Aorta (tissue), 5 donors: ENCODE results near the gene RIMKLB. TPM values are rescaled to one million over a fixed set of nuclear protein-coding genes. Genes with fewer than 3 reads are reported as not detected.
A peak's percentile ranks its signal among the peaks of the same experiment; 100 is the strongest.

Experiments
- ATAC-seq: fragments of 200-7000 bp; cut with Tn5 transposase; one replicate; pipeline ENCODE4 v1.9.1; 2022; ENCODE audit warnings: moderate library complexity; ENCODE audit not compliant: low FRiP score
- DNase-seq, 2 donors: peaks; one replicate each; pipeline ENCODE4 v3.0.0-alpha.2; 2020
- H3K27ac ChIP-seq, 2 donors: one replicate each; pipeline ENCODE4 v1.5.1; 2013; ENCODE audit warnings: low read length in 2 of 2, mild to moderate bottlenecking in 2 of 2, moderate library complexity in 2 of 2, control low read depth in 1 of 2, inconsistent platforms in 1 of 2, low read depth in 1 of 2
- H3K27me3 ChIP-seq, 2 donors: one replicate each; pipeline ENCODE4 v1.6.1; 2013; ENCODE audit warnings: control low read depth in 1 of 2, low read length in 1 of 2, mild to moderate bottlenecking in 1 of 2, moderate library complexity in 1 of 2; ENCODE audit not compliant: insufficient read depth in 2 of 2, control insufficient read depth in 1 of 2
- H3K36me3 ChIP-seq, 2 donors: one replicate each; pipeline ENCODE4 v1.6.1; 2013; ENCODE audit warnings: control low read depth in 1 of 2, low read length in 1 of 2, mild to moderate bottlenecking in 1 of 2; ENCODE audit not compliant: insufficient read depth in 2 of 2, control insufficient read depth in 1 of 2
- H3K4me1 ChIP-seq, 2 donors: one replicate each; pipeline ENCODE4 v1.6.1; 2013; ENCODE audit warnings: low read length in 2 of 2, control low read depth in 1 of 2, mild to moderate bottlenecking in 1 of 2, moderate library complexity in 1 of 2; ENCODE audit not compliant: insufficient read depth in 2 of 2, control insufficient read depth in 1 of 2
- H3K4me3 ChIP-seq, 2 donors: one replicate each; pipeline ENCODE4 v1.5.1; 2013; ENCODE audit warnings: low read length in 2 of 2, control low read depth in 1 of 2, mild to moderate bottlenecking in 1 of 2
- H3K9me3 ChIP-seq: one replicate; pipeline ENCODE4 v1.6.1; 2013; ENCODE audit warnings: mild to moderate bottlenecking, low read length; ENCODE audit not compliant: control insufficient read depth
- WGBS, 2 donors: extraction: QIAGEN DNeasy Blood & Tissue Kit; methylation state at CpG; one replicate each; pipeline ENCODE4 v1.1.7; 2013; 5-methylcytosine and 5-hydroxymethylcytosine counted together
- intact Hi-C, 2 donors: fragments of 100-400 bp; cut with DNase I; formaldehyde crosslinking; loops; one replicate each; pipeline versions ENCODE4 v1.14.2 to v1.15.0; 2022
- polyA plus RNA-seq, 2 donors: library from polyadenylated mRNA; stranded (reverse); fragments of 200-250 nt; gene quantifications; one replicate each; pipeline ENCODE4 v1.2.3, GENCODE V29; 2013
- total RNA-seq, 2 donors: library from RNA; stranded (reverse); fragmentation: NEBNext Ultra II Directional; extraction: Animal tissue kit (Norgen Biotek cat#: 25700); gene quantifications; one replicate each; pipeline ENCODE4 v1.2.1, GENCODE V29; 2021
- donor health status: healthy with polysubstance abuse.
- donor health status: Bipolar disorder and iron deficiency.
- donor health status: DM: no; HTN: no; CAD: no.
- donor health status: DM: no; HTN: no; CAD: no.
- donor health status: DM: yes; HTN: yes; CAD: no.

The RIMKLB gene
- total and polyA plus RNA-seq, 4 donors: 42.6 to 117 (median 88.2) TPM

GRCh38 chr12:8823565-8824300 lies 125.9 kb downstream of the RIMKLB start:
- Histone ChIP-seq H3K27ac (no peak overlapping the region), H3K9me3 (no peaks in the 10 kb centered on the region), H3K27me3 (no peaks in the 10 kb centered on the region), H3K4me3 (no peak overlapping the region), H3K36me3 (no peaks in the 10 kb centered on the region), H3K4me1 (peaks cover 0 to 4% of the 10 kb centered on the region in 2 donors)
- 20 to 25% methylated on average over 8 of the region's 8 CpGs for WGBS, 2 donors
- intact Hi-C loops: loop anchor here (1.0 kb wide), 1 partner anchor 141 kb away; no protein-coding TSS in a partner anchor
- no peak for DNase-seq
- ATAC-seq: peak; percentile 71

GRCh38 chr12:8827551-8828256 lies 129.9 kb downstream of the RIMKLB start:
- WGBS, 2 donors: 87 to 89% methylated on average over 4 of the region's 4 CpGs
- Histone ChIP-seq H3K4me3 (no peak overlapping the region), H3K27me3 (no peaks in the 10 kb centered on the region), H3K9me3 (no peaks in the 10 kb centered on the region), H3K4me1 (peaks cover 0 to 4% of the 10 kb centered on the region in 2 donors), H3K36me3 (no peaks in the 10 kb centered on the region), H3K27ac (no peak overlapping the region)
- no peak for DNase-seq
- intact Hi-C loops: no loop called here
- ATAC-seq: no peak

- WGBS, 2 donors: 78 to 83% methylated on average over 8 to 9 of the region's 9 CpGs
- no peak for DNase-seq
- no peak for ATAC-seq
- H3K36me3 ChIP-seq: no peaks in the 10 kb centered on the region
- intact Hi-C loops: no loop called here
- no peaks in the 10 kb centered on the region for H3K27me3 ChIP-seq
- no peak overlapping the region for H3K4me3 ChIP-seq
- no peak overlapping the region for H3K27ac ChIP-seq
- H3K9me3 ChIP-seq: no peaks in the 10 kb centered on the region
- H3K4me1 ChIP-seq: peaks cover 0 to 4% of the 10 kb centered on the region in 2 donors
These were observed 130.7 kb downstream of the RIMKLB start for GRCh38 chr12:8828257-8829124.

GRCh38 chr12:8829125-8829518 lies 131.3 kb downstream of the RIMKLB start:
- no peak overlapping the region for H3K27ac ChIP-seq
- no peak for DNase-seq
- H3K36me3 ChIP-seq: no peaks in the 10 kb centered on the region
- H3K4me1 ChIP-seq: no peaks in the 10 kb centered on the region
- H3K4me3 ChIP-seq: no peak overlapping the region
- H3K9me3 ChIP-seq: no peaks in the 10 kb centered on the region
- no peak for ATAC-seq
- 76 to 78% methylated on average over 5 of the region's 5 CpGs for WGBS, 2 donors
- H3K27me3 ChIP-seq: no peaks in the 10 kb centered on the region
- intact Hi-C loops: no loop called here

- Histone ChIP-seq H3K4me1 (no peaks in the 10 kb centered on the region), H3K27me3 (no peaks in the 10 kb centered on the region), H3K36me3 (no peaks in the 10 kb centered on the region), H3K9me3 (no peaks in the 10 kb centered on the region), H3K4me3 (no peak overlapping the region), H3K27ac (no peak overlapping the region)
- DNase-seq: no peak
- ATAC-seq: no peak
- 95 to 98% methylated on average over 7 of the region's 7 CpGs for WGBS, 2 donors
- intact Hi-C loops: no loop called here
These were observed 131.8 kb downstream of the RIMKLB start for GRCh38 chr12:8829621-8830020.

GRCh38 chr12:8831116-8831515 lies 133.3 kb downstream of the RIMKLB start:
- ATAC-seq: no peak
- no peak for DNase-seq
- 90% methylated on average over 9 of the region's 9 CpGs for WGBS, 2 donors
- Histone ChIP-seq H3K9me3 (no peaks in the 10 kb centered on the region), H3K36me3 (no peaks in the 10 kb centered on the region), H3K27me3 (no peaks in the 10 kb centered on the region), H3K4me1 (no peaks in the 10 kb centered on the region), H3K27ac (no peak overlapping the region), H3K4me3 (no peak overlapping the region)
- intact Hi-C loops: no loop called here

- no peak overlapping the region for H3K27ac ChIP-seq
- H3K36me3 ChIP-seq: no peaks in the 10 kb centered on the region
- no peaks in the 10 kb centered on the region for H3K4me1 ChIP-seq
- H3K9me3 ChIP-seq: no peaks in the 10 kb centered on the region
- intact Hi-C loops: no loop called here
- WGBS, 2 donors: 83 to 85% methylated on average over 6 of the region's 6 CpGs
- H3K4me3 ChIP-seq: no peak overlapping the region
- DNase-seq (no peak), ATAC-seq (no peak)
- H3K27me3 ChIP-seq: no peaks in the 10 kb centered on the region
These were observed 134.7 kb downstream of the RIMKLB start for GRCh38 chr12:8832500-8832899.
